DOHH2 (cell line): ENCODE data around the gene NEURL1.

Source experiments
- EZH2phosphoT487 ChIP-seq: fragments of 200-600 bp; sonication (generic); IDR thresholded peaks from 2 replicates; pipeline ENCODE4 v1.6.1; 2017; ENCODE audit warnings: borderline replicate concordance, mild to moderate bottlenecking, antibody characterized with exemption, low read length, moderate library complexity, mixed read lengths
- TF ChIP-seq, protein P1 (sequence below): fragments of 200-600 bp; sonication (generic); IDR thresholded peaks from one replicate; pipeline ENCODE4 v1.5.1; 2014; ENCODE audit warnings: antibody characterized with exemption, mild to moderate bottlenecking, low read depth, low read length; ENCODE audit not compliant: poor library complexity, severe bottlenecking

DNA sequence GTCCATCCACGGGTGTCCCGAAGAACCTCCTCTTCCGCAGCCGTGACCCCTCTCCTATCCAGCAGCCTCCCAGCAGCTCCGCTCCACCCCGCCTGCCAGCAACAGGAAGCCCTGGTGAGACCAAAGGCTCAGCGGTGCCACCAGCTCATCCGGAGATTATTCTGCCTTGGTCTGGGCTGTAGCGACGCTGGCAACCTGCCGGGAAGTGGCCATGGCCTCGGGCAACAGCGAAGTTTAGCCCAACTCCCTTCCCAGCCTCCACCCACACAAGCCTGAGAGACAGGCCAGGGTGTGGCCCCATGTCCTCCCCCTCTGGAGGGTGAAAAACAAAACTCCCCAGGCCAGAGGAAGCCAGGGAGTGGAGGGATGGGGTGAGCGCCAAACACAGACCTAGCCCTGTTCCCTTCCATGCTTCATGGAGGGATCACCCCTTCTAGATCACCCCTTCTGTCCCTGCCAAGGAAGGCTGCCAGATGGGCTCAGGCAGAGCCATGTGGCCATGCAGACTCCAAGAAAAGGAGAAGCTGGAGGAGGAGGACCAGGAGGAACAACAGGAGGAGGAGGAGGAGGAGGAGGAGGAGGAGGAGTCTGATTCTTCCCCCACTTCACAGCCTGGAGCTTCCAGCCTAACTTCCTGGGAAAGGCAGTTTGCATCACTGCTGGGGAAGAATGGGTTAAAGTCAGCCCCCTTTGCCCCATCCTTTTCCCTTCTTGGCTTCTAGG lies 42.3 kb upstream of the NEURL1 start:
- TF ChIP-seq, protein P1, sequence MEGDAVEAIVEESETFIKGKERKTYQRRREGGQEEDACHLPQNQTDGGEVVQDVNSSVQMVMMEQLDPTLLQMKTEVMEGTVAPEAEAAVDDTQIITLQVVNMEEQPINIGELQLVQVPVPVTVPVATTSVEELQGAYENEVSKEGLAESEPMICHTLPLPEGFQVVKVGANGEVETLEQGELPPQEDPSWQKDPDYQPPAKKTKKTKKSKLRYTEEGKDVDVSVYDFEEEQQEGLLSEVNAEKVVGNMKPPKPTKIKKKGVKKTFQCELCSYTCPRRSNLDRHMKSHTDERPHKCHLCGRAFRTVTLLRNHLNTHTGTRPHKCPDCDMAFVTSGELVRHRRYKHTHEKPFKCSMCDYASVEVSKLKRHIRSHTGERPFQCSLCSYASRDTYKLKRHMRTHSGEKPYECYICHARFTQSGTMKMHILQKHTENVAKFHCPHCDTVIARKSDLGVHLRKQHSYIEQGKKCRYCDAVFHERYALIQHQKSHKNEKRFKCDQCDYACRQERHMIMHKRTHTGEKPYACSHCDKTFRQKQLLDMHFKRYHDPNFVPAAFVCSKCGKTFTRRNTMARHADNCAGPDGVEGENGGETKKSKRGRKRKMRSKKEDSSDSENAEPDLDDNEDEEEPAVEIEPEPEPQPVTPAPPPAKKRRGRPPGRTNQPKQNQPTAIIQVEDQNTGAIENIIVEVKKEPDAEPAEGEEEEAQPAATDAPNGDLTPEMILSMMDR, result no peak
- no peak for TF ChIP-seq EZH2phosphoT487
